Measurements from ENCODE around the gene DPP8.

DNA sequence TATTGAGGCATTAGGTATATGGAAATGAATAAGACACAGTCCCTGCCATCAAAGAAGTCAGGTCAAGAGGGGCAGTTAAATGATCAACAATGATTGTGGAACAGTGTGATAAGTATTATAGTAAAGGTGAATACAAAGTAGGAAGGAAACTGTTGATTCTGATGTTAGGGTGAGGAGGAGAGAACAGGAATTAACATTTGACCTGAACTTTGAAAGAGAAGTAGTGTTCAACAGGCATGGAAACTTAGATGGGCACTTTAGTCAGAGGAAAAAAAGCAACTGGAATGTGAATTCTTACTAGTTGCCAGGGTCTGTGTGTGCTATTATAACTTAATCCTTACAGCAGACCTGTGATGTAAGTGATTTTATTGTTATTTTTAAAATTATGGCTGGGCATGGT, 30.4 kb upstream of the DPP8 start:
- TF ChIP-seq POLR2A (IDR thresholded peaks at IDR 0.05) (no peak), POLR2AphosphoS5 (IDR thresholded peaks at IDR 0.05) (no peak)
- TF ChIP-seq, protein P1, sequence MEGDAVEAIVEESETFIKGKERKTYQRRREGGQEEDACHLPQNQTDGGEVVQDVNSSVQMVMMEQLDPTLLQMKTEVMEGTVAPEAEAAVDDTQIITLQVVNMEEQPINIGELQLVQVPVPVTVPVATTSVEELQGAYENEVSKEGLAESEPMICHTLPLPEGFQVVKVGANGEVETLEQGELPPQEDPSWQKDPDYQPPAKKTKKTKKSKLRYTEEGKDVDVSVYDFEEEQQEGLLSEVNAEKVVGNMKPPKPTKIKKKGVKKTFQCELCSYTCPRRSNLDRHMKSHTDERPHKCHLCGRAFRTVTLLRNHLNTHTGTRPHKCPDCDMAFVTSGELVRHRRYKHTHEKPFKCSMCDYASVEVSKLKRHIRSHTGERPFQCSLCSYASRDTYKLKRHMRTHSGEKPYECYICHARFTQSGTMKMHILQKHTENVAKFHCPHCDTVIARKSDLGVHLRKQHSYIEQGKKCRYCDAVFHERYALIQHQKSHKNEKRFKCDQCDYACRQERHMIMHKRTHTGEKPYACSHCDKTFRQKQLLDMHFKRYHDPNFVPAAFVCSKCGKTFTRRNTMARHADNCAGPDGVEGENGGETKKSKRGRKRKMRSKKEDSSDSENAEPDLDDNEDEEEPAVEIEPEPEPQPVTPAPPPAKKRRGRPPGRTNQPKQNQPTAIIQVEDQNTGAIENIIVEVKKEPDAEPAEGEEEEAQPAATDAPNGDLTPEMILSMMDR (IDR thresholded peaks at IDR 0.05), result no peak

All from prostate gland (tissue), 2 donors.